Renal pelvis (tissue), 12 donors: ENCODE results near the gene MT1A. TPM values are rescaled to one million over a fixed set of nuclear protein-coding genes. Genes with fewer than 3 reads are reported as not detected.
A peak's percentile ranks its signal among the peaks of the same experiment; 100 is the strongest.

Source experiments
- DNase-seq: peaks from one replicate; pipeline ENCODE4 v3.0.0-alpha.2; 2013
- long read RNA-seq, 16 experiments: transcript quantifications; one replicate each; lab custom pipeline, GENCODE V29; 2026
- polyA plus RNA-seq, 3 donors: library from polyadenylated mRNA; unstranded; fragments of 120-200 nt; gene quantifications; one replicate each; pipeline ENCODE4 v1.2.1, GENCODE V29; 2013; ENCODE audit not compliant: insufficient read length in 3 of 3

Gene MT1A
- polyA plus RNA-seq = not detected
- long read RNA-seq, donor 1 = 0 reads
- long read RNA-seq, donor 2 = 0 reads
- long read RNA-seq, donor 3 = 0 reads
- long read RNA-seq, donor 4 = 0 reads
- long read RNA-seq, donor 5 = 0 reads
- long read RNA-seq, donor 6 = 0 reads
- long read RNA-seq, donor 7 = 0 reads
- long read RNA-seq, donor 8 = 0 reads
- long read RNA-seq, donor 9 = 0 reads
- long read RNA-seq, donor 10 = 0 reads
- long read RNA-seq, donor 11 = 0 reads
- long read RNA-seq, donor 12, partial matches to known transcripts = 0 of 1 reads
- long read RNA-seq, donor 12, other reads (novel, unspliced or antisense) = 0 of 1 reads
- long read RNA-seq, donor 13 = 0 reads
- long read RNA-seq, donor 14 = 0 reads
- long read RNA-seq, donor 15 = 0 reads
- long read RNA-seq, donor 16 = 0 reads

DNA sequence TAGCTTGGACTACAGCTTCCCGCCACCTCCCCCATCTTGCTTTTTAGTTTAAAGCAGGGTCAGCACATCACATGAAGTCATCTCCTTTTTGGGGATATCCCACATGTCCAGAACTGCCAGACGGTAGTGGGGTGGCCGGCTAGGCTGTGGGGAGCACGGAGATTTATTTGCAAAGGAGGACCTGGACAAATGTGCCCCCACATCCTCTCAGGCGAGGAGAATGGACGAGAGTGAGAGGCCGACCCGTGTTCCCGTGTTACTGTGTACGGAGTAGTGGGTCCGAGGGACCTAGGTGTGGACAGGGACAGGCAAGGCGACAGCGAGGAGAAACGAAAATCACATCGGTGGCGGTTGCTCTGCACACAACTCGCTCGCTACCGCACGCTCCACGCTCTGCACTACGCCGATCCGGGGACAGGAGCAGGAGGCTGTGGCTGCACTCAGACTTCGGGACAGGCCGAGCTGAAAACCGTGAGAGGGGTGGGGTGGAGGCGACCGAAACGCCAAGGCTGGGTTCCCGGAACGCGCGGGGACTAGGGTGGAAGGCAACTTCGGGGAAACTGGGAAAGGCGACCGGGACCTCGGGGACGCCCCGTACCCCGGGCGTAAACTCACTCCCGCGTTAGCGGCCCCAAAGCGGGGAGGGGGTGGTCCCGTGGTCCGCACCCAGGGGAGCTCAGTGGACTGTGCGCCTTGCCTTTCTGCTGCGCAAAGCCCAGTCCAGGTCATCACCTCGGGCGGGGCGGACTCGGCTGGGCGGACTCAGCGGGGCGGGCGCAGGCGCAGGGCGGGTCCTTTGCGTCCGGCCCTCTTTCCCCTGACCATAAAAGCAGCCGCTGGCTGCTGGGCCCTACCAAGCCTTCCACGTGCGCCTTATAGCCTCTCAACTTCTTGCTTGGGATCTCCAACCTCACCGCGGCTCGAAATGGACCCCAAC lies at the start of gene MT1A:
Gene MT1A, plus strand, starts transcription at position 853 of the 937 bp plus-strand sequence. Its CDS starts 73 bp downstream, at position 926.
- DNase-seq = no peak

DNA sequence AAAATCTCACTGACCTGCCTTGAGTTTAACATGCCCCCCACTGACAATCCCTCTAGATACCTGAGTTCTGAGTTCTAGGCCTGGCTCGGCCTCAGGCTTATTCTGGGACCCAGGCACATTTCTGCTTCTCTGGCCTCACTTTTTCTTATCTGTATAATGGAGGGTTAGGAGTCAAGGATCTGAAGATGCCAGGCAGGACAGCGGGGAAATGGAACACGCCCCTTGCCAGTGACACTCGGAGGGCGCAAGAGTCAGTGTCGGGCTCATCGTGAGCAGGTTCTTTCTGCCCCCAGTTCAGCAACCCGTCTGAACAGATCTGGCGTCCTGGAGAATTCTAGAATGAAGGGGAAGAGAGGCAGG lies 49.7 kb upstream of the MT1A start:
- DNase-seq = no peak

DNA sequence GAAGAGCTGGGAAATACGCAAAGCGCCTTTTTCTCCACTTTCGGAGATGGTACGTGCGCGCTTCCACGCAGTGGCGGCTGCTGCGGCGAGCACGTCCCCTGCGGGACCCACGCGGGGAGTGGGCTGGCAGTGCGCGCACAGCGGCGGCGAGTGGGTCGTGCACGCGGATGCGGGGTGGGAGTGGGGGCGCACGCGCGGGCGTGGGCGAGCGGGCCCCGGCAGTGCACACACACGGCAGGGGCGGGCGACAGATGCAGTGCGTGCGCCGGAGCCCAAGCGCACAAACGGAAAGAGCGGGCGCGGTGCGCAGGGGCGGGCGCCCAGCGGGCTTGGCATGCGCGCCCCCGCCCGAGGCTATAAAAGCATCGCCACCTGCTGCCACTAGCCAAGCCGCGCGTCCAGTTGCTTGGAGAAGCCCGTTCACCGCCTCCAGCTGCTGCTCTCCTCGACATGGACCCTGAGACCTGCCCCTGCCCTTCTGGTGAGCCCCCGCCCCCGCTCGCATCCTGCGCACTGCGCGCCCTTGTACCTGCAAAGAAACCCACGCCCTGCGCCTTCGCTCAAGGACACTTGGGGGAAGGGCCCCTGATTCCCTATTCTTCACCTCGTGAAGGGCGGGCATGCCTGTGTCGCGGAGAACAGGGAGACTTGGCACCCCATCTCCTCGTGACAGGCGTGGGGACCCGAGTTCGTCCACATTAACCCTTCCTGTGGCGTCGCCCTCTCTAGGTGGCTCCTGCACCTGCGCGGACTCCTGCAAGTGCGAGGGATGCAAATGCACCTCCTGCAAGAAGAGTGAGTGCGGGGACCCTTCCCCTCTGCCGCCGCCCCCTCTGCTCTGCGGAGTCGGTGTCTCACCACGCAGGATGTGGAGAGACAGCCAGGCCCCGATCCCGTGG lies 49.1 kb upstream of the MT1A start, which contains the start of gene MT3:
Gene MT3, plus strand, starts transcription at position 388 of the 899 bp plus-strand sequence. Its CDS starts 63 bp downstream, at position 451.
- DNase-seq = peak; percentile 31

DNA sequence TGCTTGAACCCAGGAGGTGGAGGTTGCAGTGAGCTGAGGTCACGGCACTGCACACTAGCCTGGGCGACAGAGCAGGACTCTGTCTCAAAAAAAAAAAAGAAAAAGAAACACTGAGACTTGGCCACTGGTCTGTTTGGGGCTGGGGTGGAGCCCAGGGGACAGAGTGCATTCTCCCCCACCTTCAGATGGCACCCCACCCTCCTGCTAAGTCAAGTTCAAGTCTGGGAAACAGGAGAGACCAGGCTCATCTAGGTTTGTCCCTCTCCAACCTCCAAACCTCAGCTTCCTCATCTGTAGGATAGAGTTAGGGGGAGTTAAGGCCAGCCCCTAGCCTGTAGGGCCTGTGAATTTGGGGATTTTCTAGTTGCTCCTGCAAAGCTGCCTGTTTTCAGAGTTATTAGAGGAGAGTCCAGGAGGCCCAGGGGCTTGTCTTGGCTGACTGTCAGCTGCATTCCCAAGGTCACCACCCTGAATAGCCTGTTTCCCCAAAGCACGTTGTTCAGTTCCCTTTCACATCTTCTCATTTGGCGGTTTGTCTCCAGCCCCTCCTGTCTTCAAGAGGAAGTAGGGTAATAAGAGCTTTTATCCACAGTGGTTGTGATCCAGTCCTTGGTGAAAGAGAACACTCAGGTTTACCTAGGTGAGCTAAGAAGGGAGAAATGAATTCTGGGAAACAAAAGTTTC lies 46.9 kb upstream of the MT1A start:
- DNase-seq = no peak

DNA sequence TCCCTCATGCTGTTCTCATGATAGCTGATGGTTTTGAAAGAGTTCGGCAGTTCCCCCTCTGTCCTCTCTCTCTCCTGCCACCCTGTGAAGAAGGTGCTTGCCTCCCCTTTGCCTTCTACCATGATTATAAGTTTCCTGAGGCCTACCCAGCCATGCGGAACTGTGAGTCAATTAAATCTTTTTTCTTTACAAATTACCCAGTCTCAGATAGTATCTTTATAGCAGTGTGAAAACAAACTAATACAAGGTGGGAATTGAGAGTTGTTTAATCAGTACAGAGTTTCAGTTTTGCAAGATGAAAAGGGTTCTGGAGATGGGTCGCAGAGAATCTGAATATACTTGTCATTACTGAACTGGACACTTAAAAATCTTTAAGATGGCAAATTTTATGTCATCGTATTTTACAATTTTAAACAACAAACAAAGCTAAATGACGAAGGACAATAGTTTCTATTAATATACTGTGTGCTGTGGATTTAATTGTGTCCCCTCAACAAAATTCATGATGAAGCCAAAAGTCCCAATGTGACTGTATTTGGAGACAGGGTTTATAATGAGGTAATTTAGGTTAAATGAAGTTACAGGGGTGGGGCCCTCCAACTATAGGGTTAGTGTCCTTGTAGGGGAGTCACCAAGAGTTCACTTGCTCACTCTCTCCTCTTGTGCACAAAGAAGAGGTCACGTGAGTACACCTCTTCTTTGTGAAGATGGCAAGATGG lies 44.7 kb upstream of the MT1A start:
- DNase-seq = no peak

DNA sequence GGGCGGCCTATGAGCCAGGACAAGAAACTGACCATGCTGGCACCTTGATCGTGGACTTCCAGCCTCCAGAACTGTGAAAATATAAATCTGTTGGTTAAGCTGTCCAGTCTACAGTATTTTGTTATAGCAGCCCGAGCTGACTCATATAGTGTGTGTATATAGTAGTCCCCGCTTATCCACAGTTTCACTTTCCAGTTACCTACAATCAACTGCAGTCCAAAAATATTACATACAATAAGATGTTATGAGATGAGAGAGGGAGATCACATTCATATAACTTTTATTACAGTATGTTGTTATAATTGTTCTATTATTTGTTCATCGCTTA lies 44.2 kb upstream of the MT1A start:
- no peak for DNase-seq

DNA sequence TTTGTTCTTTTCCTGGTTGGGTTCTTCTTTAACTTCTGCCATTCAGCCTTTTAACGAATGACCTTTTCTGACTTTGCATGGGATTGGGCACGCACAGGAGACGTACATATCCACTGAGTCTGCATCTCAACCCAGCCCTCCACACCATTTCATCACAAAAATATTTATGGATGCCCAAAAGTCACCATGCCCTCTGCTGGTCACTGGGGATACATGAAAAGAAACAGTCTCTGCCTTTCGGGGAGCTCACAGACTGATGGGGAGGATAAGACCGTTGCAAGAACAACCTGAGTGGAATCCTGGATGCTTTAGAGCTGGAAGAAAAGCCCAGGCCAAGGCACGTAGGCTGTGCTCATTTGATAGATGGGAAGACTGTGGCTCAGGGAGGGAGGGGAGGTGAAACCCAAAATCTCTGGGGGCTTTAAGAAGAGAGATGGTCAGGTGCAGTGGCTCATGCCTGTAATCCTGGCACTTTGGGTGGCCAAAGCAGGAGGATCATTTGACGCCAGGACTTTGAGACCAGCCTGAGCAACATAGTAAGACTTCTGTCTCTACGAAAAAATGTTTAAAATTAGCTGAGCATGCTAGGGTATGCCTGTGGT lies 38.0 kb upstream of the MT1A start:
- no peak for DNase-seq

DNA sequence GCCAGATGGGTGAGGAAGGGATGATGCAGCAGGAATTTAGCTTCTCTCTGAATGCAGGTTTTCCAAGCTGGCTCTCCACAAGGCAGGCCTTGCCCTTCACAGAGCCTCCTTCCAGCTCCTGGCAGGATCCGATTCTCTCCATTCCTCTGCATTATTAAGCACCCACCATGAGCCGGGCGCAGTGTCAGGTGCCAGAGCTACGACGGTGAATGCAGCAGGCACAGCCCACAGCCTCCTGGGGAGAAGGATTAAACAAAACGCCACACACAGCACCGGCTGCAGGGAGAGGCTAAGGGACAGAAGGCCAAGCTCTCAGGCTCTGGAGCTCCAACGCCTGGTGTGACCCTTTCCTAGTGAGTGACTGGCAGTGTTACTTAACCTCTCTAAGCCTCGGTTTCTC lies 37.1 kb upstream of the MT1A start:
- no peak for DNase-seq

DNA sequence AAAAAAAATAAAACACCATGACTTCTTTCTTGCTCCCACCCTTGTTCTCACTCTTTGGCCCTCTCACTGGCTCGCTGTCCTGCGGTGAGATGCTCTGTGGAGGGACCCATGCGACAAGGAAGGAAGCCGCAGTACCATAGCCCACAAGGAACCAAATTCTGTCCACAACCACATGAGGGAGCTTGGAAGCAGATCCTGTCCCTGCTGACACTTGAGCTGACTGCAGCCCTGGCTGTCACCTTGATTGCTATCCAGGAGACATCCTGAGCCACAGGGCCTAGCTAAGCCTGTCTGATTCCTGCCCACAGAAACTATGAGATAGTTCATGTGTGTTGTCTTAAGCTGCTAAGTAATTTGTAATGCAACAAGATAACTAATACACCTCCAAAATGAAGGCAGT lies 34.9 kb upstream of the MT1A start:
- no peak for DNase-seq

DNA sequence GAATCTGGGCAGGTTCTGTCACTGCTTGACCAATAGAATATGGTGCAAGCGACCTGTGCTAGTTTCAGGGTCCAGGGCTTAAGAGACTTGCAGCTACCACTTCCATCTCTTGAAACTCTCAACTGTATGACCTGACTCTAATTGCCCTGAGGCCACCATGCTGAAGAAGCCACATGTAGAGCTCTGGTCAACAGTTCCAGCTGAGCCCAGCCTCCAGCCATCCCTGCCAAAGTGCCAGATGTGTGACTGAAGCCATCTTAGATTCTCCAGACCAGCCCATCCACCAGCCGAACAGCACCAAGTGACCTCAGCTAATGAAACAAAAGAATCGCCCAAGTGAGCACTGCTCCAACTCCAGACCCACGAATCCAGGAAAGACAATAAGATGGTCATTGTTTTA lies 33.5 kb upstream of the MT1A start:
- DNase-seq = no peak

DNA sequence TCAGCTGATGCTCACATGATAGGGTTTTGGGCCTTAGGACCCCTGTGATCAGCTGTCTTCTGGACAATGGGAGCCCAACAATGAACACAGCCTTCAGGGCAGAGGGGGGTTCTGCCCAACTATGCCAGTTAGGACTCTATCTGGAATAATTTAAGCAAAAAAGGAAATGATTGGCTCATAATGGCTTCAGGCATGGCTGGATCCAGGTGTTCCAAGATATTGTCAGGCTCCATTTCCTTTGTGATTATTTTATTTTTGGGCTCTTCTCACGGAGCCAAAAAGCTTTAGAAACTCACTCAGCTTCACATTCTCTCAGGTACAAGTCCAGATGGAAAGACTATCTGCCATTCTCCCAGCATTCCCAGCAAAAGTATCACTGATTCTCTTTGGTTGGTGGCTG lies 33.0 kb upstream of the MT1A start:
- no peak for DNase-seq

DNA sequence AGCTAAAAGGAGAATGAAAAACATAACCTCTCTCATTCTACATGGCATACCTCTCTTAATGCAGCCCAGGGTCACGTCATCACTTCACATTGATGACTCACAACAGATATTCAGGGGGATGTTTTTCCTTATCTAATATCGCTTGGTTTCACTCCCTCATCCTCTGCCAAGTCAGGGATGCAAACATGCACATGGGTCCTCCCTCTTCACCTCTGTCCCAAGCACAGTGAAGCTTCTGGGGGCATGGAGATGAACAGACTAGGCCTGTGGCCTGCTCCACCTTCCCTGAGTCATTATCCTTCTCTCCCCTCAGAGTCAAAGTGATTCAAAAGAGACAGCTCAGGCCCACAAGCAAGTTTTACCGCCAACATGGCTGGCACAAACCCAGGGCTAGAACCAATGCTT lies 32.4 kb upstream of the MT1A start:
- no peak for DNase-seq

DNA sequence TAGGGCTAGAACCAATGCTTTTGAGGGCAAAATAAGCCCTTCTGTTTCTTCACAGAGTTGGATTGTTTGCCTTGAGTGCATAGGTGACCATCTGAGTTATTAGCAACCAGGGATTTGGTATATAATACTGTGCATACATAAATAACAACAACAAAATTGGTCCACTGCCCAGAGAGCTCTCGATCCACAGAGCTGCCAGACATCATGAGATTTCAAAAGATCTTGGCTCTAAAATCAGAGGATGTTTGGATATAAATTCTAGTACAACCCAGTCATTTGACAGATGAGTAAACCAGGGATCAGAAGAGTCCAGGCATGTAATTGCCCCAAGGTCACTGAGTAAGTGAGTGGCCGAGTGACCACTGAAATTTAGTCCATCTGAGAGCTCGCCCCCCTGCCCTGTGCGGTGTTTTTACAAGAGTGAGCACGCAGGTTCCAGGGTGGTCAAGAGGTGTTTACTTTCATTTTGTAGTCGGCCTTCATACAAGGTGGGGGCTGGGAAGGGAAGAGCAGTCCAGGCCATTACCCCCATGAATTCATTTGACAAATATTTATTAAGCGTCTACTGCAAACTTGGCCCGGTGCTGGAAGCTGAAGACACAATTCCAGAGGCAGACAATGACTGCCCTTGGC lies 31.9 kb upstream of the MT1A start:
- no peak for DNase-seq

DNA sequence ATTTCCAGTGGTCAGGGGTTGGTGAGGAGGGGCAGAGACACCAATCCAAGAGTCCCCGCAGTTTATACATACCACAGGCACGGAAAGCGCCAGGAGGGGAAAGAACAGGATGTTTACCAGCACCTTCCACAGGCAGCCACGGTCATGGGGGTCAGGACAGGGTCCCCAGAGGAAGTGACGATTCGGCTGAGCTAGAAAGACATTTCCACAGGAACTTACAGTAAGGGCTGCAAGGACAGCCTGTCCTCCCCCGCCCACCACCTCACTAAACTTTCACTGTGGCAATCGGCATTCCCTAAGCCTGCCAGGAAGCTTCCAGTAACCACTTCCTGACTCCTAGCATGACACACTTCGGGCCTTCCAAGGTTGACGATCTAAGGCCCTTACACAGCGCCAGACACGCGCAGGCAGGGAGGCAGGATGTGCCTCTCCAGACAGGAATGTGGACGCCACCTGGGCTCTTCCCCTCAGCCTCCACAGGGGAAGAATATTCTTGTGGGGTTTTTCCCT lies 31.3 kb upstream of the MT1A start:
- DNase-seq = no peak

DNA sequence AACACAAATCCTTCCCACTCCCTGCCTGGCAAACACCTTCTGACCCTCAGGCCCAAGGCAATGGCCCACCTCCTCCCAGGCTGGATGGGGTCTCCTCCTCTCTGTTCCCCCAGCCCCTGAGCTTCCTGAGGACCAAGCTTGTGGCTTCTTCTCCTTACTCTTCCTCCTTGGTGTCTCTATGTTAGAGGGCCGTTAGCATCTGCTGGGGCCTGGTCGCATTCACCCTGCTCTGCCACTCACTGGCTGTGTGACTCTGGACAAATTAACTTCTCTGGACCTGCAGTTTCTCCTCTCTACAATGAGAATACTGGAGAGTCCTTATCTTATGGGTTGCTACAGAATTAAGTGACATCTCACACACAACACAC lies 30.8 kb upstream of the MT1A start:
- no peak for DNase-seq

DNA sequence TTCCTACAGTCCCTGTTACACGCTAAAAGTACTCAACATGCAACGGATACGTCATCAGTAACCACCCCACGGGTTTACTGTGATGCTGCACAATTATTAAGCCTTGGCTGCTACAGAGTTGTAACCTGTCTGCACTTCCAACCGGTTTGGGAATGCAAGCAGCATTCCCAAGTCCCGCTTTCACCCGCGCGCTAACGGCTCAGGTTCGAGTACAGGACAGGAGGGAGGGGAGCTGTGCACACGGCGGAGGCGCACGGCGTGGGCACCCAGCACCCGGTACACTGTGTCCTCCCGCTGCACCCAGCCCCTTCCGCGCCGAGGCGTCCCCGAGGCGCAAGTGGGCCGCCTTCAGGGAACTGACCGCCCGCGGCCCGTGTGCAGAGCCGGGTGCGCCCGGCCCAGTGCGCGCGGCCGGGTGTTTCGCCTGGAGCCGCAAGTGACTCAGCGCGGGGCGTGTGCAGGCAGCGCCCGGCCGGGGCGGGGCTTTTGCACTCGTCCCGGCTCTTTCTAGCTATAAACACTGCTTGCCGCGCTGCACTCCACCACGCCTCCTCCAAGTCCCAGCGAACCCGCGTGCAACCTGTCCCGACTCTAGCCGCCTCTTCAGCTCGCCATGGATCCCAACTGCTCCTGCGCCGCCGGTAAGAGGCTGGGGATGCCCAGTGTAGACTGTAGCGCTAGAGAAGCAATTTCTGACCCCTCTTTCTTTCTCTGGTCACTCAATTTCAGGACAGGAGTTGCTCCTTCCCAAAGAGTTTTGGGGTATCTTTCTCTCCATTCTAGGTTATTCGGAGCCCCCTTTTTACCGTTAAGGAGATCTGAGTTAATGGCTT lies 30.2 kb upstream of the MT1A start, which contains the start of gene MT2A:
Gene MT2A, plus strand, starts transcription at position 542 of the 833 bp plus-strand sequence. Its CDS starts 72 bp downstream, at position 614.
- peak; percentile 90 for DNase-seq

DNA sequence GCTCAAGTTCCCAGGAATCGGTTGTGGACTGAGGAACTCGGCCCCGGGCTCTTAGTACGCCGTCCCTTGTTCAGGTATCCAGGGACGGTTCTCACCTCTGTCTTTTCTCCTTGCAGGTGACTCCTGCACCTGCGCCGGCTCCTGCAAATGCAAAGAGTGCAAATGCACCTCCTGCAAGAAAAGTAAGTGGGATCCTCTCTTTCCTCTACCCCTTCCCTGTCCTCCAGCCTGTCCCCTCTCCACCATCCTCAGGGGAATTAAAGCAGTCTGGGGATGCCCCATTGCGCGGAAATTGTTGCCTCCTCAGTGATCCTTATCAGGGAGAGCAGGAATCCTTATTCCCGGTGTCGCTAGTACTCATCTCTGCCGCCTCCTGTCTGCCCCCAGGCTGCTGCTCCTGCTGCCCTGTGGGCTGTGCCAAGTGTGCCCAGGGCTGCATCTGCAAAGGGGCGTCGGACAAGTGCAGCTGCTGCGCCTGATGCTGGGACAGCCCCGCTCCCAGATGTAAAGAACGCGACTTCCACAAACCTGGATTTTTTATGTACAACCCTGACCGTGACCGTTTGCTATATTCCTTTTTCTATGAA lies 29.5 kb upstream of the MT1A start:
- DNase-seq = no peak

DNA sequence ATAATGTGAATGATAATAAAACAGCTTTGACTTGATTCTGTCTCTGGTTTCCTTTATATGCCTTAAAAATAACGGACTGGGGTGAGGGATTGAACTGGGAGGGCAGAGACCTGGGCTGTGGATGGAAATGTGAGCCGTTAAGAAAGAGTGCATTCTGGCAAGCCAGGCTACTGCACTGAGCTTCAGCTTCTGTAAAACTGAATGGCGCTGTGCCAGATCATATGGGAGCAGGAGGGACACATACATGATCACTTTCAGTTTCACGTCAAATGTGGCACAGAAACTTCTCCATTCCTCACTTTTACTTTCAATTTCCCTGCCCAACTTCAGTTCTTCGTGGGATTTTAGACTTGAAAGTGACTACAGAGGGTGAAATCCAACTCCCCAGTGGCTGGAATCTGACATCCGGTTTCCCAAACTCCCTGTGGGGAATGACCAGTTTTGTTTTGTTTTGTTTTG lies 29.0 kb upstream of the MT1A start:
- DNase-seq = peak; percentile 79
